IPS-11a (cell line): Measurements from ENCODE around the gene RAB1A.
A peak's percentile ranks its signal among the peaks of the same experiment; 100 is the strongest.
"Not testable (repeated sequence)": the region's sequence is repeated elsewhere in the genome, so short reads cannot be mapped to it uniquely, and the experiment has no call there.

Source experiments
- H3K4me3 ChIP-seq: one replicate; pipeline ENCODE4 v1.5.1; 2013; ENCODE audit warnings: low read depth, low read length, control low read depth

RAB1A gene

GRCh38 chr2:65129826-65130663 is at the start of gene RAB1A:
Gene RAB1A (minus strand): TSS chr2:65130106. CDS start chr2:65129915, 191 bp downstream.
- peak within 1 kb of the TSS; percentile 88 for H3K4me3 ChIP-seq

DNA sequence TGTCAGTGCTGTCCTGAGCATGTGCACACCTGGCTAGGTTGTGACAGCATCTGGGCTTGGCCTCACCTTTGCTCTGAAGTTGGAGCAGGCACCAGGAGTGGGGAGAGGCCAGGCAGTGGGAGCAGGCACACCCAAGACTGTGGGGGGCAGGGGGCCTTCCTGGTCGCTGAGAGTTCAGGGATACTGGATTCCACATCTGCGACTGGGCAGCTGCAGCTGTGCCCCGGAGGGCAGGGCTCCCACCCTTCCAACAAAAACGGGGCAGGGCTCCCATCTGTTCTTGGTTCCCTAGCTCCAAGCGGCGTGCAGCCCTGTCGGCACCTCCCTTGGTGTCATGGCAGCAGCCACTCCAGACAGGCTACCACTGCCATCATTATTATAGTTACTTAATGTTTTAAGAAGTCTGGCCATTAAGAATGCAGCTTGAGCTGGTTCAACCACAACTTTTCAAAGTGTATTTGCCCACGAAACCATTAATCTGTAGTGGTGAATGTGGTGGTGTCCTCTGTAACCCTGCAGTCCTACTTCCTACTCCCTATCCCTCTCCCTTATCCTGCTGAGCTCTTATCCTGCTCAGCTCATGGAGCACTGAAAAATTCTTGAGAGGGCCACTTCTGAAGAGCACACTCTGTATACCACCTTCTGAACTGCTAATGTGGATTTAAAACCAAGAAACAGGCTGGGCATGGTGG is 48.0 kb upstream of the RAB1A start:
- no peak overlapping the region for H3K4me3 ChIP-seq

- H3K4me3 ChIP-seq: no peak overlapping the region
Measured at GRCh38 chr2:65175894-65176530, 46.1 kb upstream of the RAB1A start.

DNA sequence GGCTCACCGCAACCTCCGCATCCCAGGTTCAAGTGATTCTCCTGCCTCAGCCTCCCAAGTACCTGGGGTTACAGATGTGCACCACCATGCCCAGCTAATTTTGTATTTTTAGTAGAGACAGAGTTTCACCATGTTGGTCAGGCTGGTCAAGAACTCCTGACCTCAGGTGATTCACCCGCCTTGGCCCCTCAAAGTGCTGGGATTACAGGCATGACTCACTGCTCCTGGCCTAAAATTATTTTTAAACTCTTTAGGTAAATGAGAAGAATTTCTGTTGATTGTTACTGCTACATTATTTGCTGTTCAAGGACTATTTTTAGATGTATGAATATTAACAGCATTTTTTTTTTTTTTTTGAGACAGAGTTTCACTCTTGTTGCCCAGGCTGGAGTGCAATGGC is 44.1 kb upstream of the RAB1A start:
- not testable (repeated sequence) for H3K4me3 ChIP-seq

DNA sequence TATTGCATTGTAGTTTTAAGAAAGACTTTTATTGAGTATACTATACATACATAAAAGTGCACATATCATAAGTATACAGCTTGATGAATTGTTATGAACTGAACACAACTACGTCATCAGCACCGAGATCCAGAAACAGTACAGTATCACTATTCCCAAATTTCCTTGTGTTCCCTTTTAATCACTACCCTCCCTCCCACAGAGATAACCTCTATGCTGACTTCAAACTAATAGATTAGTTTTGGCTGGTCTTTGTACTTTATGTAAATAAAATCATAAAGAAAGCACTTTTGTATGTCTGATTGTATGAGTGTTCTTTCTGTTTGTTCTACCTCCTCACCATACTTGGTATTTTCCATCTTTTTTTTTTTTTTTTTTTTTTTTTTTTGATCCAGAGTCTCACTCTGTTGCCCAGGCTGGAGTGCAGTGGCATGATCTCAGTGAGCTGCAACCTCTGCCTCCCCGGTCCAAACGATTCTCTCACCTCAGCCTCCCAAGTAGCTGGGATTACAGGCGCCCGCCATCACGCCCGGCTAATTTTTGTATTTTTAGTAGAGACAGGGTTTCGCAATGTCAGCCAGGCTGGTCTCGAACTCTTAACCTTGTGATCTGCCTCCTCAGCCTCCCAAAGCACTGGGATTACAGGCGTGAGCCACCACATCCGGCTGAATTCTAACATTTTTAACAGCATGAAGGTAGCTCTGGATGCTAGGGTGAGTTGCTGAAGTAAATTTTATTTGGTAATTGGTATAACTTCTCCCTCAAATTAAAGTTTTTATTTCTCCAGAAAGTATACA is 43.3 kb upstream of the RAB1A start:
- H3K4me3 ChIP-seq: no peak overlapping the region

GRCh38 chr2:65170611-65171477 is 40.9 kb upstream of the RAB1A start:
- H3K4me3 ChIP-seq: not testable (repeated sequence)

GRCh38 chr2:65169760-65170136 is 39.8 kb upstream of the RAB1A start:
- H3K4me3 ChIP-seq: no peak overlapping the region

DNA sequence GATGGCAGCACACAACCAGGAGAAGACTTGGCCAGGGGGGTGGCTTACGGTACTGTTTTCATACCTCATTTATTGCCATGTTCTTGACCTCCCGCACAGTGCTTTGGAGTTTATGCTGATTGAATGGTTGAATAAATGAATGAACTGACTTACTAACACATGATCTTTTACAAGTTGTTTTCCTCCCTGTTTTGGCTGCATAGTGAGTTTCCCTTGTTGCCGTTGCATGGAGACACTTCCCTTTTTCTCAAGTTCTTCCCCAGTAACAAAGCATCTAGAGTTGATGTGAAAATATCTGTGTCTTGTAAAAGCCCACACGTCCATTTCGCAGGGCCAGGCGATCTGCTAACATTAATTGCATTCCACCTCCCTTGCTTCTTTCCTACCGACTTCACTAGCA is 35.7 kb upstream of the RAB1A start:
- H3K4me3 ChIP-seq: no peak overlapping the region

DNA sequence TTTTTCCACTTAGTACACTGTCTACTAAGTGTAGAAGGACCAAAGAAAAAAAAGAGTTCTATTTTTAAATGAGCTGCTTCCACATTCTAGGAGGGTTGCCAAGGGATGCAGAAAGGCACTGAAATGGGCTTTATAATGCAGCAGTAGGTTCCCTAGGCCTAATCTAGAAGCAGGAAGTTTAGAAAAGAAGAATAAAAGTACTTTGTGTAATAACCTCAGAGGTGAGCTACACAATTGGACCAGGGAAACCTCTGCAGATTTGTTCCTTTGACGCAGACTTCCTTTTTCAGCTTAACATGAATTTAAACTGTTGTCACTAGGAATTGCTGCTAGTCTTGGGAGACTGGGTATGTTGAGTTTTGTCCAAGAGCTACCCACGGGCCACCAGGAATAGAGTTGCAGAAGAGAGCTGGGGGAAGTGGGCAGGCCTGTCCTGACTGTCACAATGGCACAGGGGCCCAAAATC is 34.6 kb upstream of the RAB1A start:
- no peak overlapping the region for H3K4me3 ChIP-seq

DNA sequence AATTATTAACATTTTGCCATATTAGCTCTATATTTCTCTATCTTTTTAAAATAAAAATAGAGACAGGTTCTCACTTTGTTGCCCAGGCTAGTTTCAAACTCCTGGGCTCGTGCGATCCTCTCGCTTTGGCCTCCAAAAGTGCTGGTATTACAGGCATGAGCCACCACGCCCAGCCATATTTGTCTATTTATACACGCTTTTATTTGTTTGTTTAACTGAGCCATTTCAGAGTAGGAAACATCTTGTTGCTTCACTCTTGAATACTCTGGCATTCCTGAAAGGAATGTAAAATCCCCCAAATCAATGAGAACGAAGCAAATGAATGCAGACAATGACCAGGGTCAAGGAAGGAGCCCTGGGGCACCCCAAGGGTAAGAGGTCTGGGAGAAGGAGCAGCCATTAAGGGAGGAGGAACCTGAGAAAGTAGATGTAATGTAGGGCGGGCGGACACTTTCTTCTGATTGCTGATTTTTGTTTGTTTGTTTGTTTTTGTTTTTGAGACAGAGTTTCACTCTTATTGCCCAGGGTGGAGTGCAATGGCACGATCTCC is 31.7 kb upstream of the RAB1A start:
- no peak overlapping the region for H3K4me3 ChIP-seq

DNA sequence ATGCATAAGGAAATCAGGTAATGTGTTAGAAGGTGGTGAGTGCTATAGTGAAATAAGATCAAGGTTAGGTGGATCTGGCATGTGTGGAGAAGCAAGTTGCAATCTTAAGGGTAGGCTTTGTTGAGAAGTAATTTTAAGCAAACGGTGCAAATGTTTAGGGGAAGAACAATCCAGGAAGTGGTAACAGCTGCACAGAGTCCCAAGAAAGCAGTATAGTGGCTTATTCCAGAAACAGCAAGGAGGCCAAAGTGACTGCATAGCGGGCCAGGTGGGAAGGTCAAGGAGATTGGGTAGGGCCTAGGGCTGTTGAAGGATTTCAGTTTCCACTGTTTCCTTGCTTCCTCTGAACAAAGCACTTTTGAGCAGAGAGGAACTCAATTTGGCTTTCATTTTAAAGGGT is 30.0 kb upstream of the RAB1A start:
- no peak overlapping the region for H3K4me3 ChIP-seq

GRCh38 chr2:65159261-65159660 is 29.4 kb upstream of the RAB1A start:
- no peak overlapping the region for H3K4me3 ChIP-seq

GRCh38 chr2:65158557-65158956 is 28.7 kb upstream of the RAB1A start:
- H3K4me3 ChIP-seq: no peak overlapping the region

DNA sequence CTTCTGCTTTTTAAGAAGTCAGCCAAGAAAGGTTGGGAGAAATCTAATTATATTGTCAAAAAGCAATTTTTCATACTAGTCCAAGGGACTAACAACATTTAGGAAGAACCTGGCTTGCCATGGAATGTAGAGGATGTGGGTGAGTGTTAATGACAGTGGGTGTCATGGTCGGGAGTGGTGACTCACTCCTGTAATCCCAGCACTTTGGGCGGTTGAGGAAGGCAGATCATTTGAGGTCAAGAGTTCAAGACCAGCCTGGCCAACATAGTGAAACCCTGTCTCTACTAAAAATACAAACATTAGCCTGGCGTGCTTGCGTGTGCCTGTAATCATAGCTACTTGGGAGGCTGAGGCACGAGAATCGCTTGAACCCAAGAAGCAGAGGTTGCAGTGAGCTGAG is 27.9 kb upstream of the RAB1A start:
- not testable (repeated sequence) for H3K4me3 ChIP-seq

- no peak overlapping the region for H3K4me3 ChIP-seq
Measured at GRCh38 chr2:65156041-65156440, 26.1 kb upstream of the RAB1A start.

- H3K4me3 ChIP-seq: no peak overlapping the region
Measured at GRCh38 chr2:65153515-65153914, 23.6 kb upstream of the RAB1A start.

DNA sequence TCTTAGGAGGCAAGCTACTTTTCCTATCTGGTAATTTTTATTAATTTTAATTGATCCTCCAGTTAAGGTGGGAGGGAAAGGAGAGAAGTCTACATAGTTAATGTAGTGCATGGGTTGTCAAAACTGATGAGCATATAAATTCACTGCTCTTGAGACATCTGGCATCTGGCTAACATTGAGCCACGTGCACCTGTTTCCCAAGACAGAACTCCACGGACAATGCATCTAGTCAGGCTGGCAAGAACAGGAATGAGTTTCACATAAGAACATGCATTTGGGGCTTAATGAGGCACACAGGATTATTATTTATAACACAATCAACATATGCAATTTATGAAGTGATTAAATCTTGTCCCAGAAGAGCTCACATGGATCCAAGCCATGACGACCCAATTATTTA is 16.2 kb upstream of the RAB1A start:
- H3K4me3 ChIP-seq: no peak overlapping the region

GRCh38 chr2:65144571-65144970 is 14.7 kb upstream of the RAB1A start:
- H3K4me3 ChIP-seq: no peak overlapping the region

GRCh38 chr2:65142515-65142914 is 12.6 kb upstream of the RAB1A start:
- H3K4me3 ChIP-seq: no peak overlapping the region
